ENCODE measurements around the gene PALLD. TPM values are rescaled to one million over a fixed set of nuclear protein-coding genes. Genes with fewer than 3 reads are reported as not detected.
A peak's percentile ranks its signal among the peaks of the same experiment; 100 is the strongest.

PALLD gene
- total RNA-seq, 1 experiment from 2014 or later = 166 TPM

DNA sequence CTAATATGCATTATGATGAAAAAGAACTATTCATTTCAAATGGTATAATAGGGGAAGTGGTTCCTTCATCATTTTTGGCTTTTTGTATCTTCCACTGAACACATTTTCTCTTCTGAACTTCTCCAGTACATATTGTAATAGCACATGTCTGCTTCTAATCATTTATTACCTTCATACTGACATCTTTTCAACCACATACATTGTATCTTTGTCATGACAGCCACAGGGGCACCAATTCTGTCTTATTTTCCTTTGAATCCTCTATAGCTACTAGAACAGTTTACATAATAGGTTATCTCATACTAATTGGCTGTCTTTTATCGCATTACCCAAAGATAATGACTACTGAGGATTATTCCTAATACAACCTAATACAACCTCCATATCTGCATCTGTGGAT is 37.7 kb downstream of the PALLD start:
- TF ChIP-seq ZNF274 (IDR thresholded peaks at IDR 0.05; ENCODE audit: low read depth, low read length) (no peak), FOSL1 (IDR thresholded peaks at IDR 0.05; ENCODE audit: low read depth) (no peak), POLR2AphosphoS5 (IDR thresholded peaks at IDR 0.05; ENCODE audit: low read depth, low read length) (no peak), SRF (IDR thresholded peaks at IDR 0.05; ENCODE audit: low read depth) (no peak), EGR1 (IDR thresholded peaks at IDR 0.05; ENCODE audit: low read depth) (no peak), JUND (IDR thresholded peaks at IDR 0.05) (no peak), RAD21 (IDR thresholded peaks at IDR 0.05; ENCODE audit: low read depth) (no peak), TCF7L2 (IDR thresholded peaks at IDR 0.05; ENCODE audit: borderline replicate concordance, extremely low read depth, insufficient read depth, insufficient read length) (no peak), YY1 (IDR thresholded peaks at IDR 0.05; ENCODE audit: extremely low read depth, insufficient replicate concordance, low read depth, low read length) (no peak), CBX3 (IDR thresholded peaks at IDR 0.05; ENCODE audit: low read depth) (no peak), ELF1 (IDR thresholded peaks at IDR 0.05; ENCODE audit: borderline replicate concordance, low read depth) (no peak), CEBPB (IDR thresholded peaks at IDR 0.05; ENCODE audit: low read depth) (no peak), SP1 (IDR thresholded peaks at IDR 0.05; ENCODE audit: low read depth) (no peak), ZFX (IDR thresholded peaks at IDR 0.05) (no peak), EZH2phosphoT487 (IDR thresholded peaks at IDR 0.05; ENCODE audit: borderline replicate concordance) (no peak)
- TF ChIP-seq, protein P1, sequence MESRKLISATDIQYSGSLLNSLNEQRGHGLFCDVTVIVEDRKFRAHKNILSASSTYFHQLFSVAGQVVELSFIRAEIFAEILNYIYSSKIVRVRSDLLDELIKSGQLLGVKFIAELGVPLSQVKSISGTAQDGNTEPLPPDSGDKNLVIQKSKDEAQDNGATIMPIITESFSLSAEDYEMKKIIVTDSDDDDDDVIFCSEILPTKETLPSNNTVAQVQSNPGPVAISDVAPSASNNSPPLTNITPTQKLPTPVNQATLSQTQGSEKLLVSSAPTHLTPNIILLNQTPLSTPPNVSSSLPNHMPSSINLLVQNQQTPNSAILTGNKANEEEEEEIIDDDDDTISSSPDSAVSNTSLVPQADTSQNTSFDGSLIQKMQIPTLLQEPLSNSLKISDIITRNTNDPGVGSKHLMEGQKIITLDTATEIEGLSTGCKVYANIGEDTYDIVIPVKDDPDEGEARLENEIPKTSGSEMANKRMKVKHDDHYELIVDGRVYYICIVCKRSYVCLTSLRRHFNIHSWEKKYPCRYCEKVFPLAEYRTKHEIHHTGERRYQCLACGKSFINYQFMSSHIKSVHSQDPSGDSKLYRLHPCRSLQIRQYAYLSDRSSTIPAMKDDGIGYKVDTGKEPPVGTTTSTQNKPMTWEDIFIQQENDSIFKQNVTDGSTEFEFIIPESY (IDR thresholded peaks at IDR 0.05; ENCODE audit: extremely low read depth, insufficient replicate concordance, low read length) = no peak
- TF ChIP-seq, protein P2, sequence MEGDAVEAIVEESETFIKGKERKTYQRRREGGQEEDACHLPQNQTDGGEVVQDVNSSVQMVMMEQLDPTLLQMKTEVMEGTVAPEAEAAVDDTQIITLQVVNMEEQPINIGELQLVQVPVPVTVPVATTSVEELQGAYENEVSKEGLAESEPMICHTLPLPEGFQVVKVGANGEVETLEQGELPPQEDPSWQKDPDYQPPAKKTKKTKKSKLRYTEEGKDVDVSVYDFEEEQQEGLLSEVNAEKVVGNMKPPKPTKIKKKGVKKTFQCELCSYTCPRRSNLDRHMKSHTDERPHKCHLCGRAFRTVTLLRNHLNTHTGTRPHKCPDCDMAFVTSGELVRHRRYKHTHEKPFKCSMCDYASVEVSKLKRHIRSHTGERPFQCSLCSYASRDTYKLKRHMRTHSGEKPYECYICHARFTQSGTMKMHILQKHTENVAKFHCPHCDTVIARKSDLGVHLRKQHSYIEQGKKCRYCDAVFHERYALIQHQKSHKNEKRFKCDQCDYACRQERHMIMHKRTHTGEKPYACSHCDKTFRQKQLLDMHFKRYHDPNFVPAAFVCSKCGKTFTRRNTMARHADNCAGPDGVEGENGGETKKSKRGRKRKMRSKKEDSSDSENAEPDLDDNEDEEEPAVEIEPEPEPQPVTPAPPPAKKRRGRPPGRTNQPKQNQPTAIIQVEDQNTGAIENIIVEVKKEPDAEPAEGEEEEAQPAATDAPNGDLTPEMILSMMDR (IDR thresholded peaks at IDR 0.05 in 2 of 3, conservative IDR thresholded peaks at IDR 0.05 in 1 of 3; ENCODE audit: borderline replicate concordance in 1 of 3, insufficient read depth in 1 of 3, low read depth in 2 of 3, low read length in 2 of 3) = no peak
- TF ChIP-seq, protein P3, sequence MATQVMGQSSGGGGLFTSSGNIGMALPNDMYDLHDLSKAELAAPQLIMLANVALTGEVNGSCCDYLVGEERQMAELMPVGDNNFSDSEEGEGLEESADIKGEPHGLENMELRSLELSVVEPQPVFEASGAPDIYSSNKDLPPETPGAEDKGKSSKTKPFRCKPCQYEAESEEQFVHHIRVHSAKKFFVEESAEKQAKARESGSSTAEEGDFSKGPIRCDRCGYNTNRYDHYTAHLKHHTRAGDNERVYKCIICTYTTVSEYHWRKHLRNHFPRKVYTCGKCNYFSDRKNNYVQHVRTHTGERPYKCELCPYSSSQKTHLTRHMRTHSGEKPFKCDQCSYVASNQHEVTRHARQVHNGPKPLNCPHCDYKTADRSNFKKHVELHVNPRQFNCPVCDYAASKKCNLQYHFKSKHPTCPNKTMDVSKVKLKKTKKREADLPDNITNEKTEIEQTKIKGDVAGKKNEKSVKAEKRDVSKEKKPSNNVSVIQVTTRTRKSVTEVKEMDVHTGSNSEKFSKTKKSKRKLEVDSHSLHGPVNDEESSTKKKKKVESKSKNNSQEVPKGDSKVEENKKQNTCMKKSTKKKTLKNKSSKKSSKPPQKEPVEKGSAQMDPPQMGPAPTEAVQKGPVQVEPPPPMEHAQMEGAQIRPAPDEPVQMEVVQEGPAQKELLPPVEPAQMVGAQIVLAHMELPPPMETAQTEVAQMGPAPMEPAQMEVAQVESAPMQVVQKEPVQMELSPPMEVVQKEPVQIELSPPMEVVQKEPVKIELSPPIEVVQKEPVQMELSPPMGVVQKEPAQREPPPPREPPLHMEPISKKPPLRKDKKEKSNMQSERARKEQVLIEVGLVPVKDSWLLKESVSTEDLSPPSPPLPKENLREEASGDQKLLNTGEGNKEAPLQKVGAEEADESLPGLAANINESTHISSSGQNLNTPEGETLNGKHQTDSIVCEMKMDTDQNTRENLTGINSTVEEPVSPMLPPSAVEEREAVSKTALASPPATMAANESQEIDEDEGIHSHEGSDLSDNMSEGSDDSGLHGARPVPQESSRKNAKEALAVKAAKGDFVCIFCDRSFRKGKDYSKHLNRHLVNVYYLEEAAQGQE (IDR thresholded peaks at IDR 0.05; ENCODE audit: low read depth) = no peak
- TF ChIP-seq, protein P4, sequence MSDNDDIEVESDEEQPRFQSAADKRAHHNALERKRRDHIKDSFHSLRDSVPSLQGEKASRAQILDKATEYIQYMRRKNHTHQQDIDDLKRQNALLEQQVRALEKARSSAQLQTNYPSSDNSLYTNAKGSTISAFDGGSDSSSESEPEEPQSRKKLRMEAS (IDR thresholded peaks at IDR 0.05) = no peak
- TF ChIP-seq, protein P5, sequence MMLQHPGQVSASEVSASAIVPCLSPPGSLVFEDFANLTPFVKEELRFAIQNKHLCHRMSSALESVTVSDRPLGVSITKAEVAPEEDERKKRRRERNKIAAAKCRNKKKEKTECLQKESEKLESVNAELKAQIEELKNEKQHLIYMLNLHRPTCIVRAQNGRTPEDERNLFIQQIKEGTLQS (IDR thresholded peaks at IDR 0.05) = no peak
- CTCF ChIA-PET = no interaction called here
- Histone ChIP-seq H3K4me1 (ENCODE audit: control insufficient read depth in 1 of 2, insufficient read depth in 2 of 2, low read length in 2 of 2) (peaks cover 68 to 100% of the 10 kb centered on the region in 2 experiments), H3K27me3 (ENCODE audit: insufficient read depth, low read length) (no peaks in the 10 kb centered on the region), H3K36me3 (ENCODE audit: control insufficient read depth in 1 of 2, insufficient read depth in 2 of 2, low read length in 2 of 2) (peaks cover 11 to 25% of the 10 kb centered on the region in 2 experiments), H3K4me2 (ENCODE audit: low read length) (peak overlapping the region; percentile 96), H3K9ac (ENCODE audit: low read length) (peak overlapping the region; percentile 87; the same call in 1 of the 2 replicates), H3K79me2 (ENCODE audit: insufficient read depth, low read length) (peaks cover 81% of the 10 kb centered on the region), H3K27ac (ENCODE audit: low read depth, low read length) (peak overlapping the region; percentile 89), H2AFZ (ENCODE audit: low read depth, low read length, poor library complexity, severe bottlenecking) (no peak overlapping the region), H3K9me2 (ENCODE audit: insufficient read depth) (no peaks in the 10 kb centered on the region), H3K4me3 (replicated peaks in 1 of 2; ENCODE audit: low read depth in 1 of 2, low read length in 2 of 2) (peak overlapping the region; percentile 64 to 82), H4K20me1 (ENCODE audit: insufficient read depth) (no peaks in the 10 kb centered on the region), H3K9me3 (ENCODE audit: control insufficient read depth in 1 of 2, insufficient read depth in 1 of 2, low read depth in 1 of 2, low read length in 2 of 2) (no peaks in the 10 kb centered on the region)
- BruUV-seq (replicated peaks) = no TSS peak
- POLR2A ChIA-PET = no interaction called here
- intact Hi-C loops (cut with micrococcal nuclease) = loop anchor here (10.0 kb wide), 1 partner anchor 720 kb away; no protein-coding TSS in a partner anchor
- ATAC-seq (no peak), DNase-seq (ENCODE audit: low read depth, low spot score) (no peak)
- RAD21 ChIA-PET (ENCODE audit: low non-redundant PET in 1 of 2, low total read pairs in 2 of 2, uncharacterized antibody in 2 of 2, unreplicated experiment in 2 of 2) = no interaction called here
